GM19397 (cell line): Measurements from ENCODE around the gene PRDX1.
"Not testable (repeated sequence)": the region's sequence is repeated elsewhere in the genome, so short reads cannot be mapped to it uniquely, and the experiment has no call there.

Source experiments
- ATAC-seq: cut with Tn5 transposase; IDR thresholded peaks from one replicate; pipeline ENCODE4 v1.9.1; 2021; ENCODE audit warnings: mild to moderate bottlenecking, moderate library complexity; ENCODE audit not compliant: unreplicated experiment

Gene PRDX1

GRCh38 chr1:45536886-45537285 lies 15.2 kb upstream of the PRDX1 start:
- no peak for ATAC-seq

- no peak for ATAC-seq
Observed at GRCh38 chr1:45535988-45536766, 14.5 kb upstream of the PRDX1 start.

- no peak for ATAC-seq
Observed at GRCh38 chr1:45531873-45532272, 10.2 kb upstream of the PRDX1 start.

GRCh38 chr1:45530632-45531135 lies 9.0 kb upstream of the PRDX1 start:
- ATAC-seq, result no peak

- no peak for ATAC-seq
Observed at GRCh38 chr1:45526135-45526644, 4.5 kb upstream of the PRDX1 start.

GRCh38 chr1:45523975-45524374 lies 2.3 kb upstream of the PRDX1 start:
- ATAC-seq, result not testable (repeated sequence)

- ATAC-seq, result not testable (repeated sequence)
Observed at GRCh38 chr1:45523516-45523915, 1.8 kb upstream of the PRDX1 start.

GRCh38 chr1:45522324-45523104 lies 830 bp upstream of the PRDX1 start:
- no peak for ATAC-seq

GRCh38 chr1:45519774-45520173 lies 1.9 kb downstream of the PRDX1 start:
- not testable (repeated sequence) for ATAC-seq

GRCh38 chr1:45518910-45519309 lies 2.8 kb downstream of the PRDX1 start:
- no peak for ATAC-seq

GRCh38 chr1:45518366-45518765 lies 3.3 kb downstream of the PRDX1 start:
- ATAC-seq, result not testable (repeated sequence)

GRCh38 chr1:45516465-45516864 lies 5.2 kb downstream of the PRDX1 start:
- no peak for ATAC-seq

- ATAC-seq, result no peak
Observed at GRCh38 chr1:45516036-45516435, 5.6 kb downstream of the PRDX1 start.

- ATAC-seq, result not testable (repeated sequence)
Observed at GRCh38 chr1:45513532-45514260, 8.0 kb downstream of the PRDX1 start.

GRCh38 chr1:45512641-45513054 lies 9.0 kb downstream of the PRDX1 start:
- no peak for ATAC-seq

GRCh38 chr1:45510972-45511527 lies 10.6 kb downstream of the PRDX1 start:
- ATAC-seq, result no peak

- ATAC-seq, result no peak
Observed at GRCh38 chr1:45510036-45510971, 11.4 kb downstream of the PRDX1 start.

- ATAC-seq, result no peak
Observed at GRCh38 chr1:45508295-45509151, 13.2 kb downstream of the PRDX1 start.

GRCh38 chr1:45507893-45508292 lies 13.8 kb downstream of the PRDX1 start:
- ATAC-seq, result no peak
